ENCODE results near the gene PIK3C2B. TPM values are rescaled to one million over a fixed set of nuclear protein-coding genes. Genes with fewer than 3 reads are reported as not detected.

The PIK3C2B gene
- total and polyA plus RNA-seq, 2 donors (not counting 1 experiment from before 2014, with no cell fraction given): 90.3 to 142 TPM

- POLR2A ChIA-PET: interaction anchor here (0.7 to 1.7 kb wide), 6 partner anchors 10 to 32 kb away, joined by 4 to 6 read pairs (median 4); no protein-coding TSS in a partner anchor
- WGBS (ENCODE audit: insufficient coverage): 100% methylated on average over 3 of the region's 7 CpGs
- Mint-ChIP-seq H3K4me1 (peaks cover 94% of the 10 kb centered on the region), H3K9me3 (ENCODE audit: insufficient read depth) (no peaks in the 10 kb centered on the region), H3K27me3 (no peaks in the 10 kb centered on the region), H3K27ac (peak overlapping the region; percentile 98), H3K4me3 (peak overlapping the region; percentile 69)
- Histone ChIP-seq H3K79me2 (ENCODE audit: control insufficient read depth, insufficient read depth, low read length) (peaks cover 99% of the 10 kb centered on the region), H3K9ac (ENCODE audit: low read length) (peak overlapping the region; percentile 11), H3K4me2 (replicated peaks; ENCODE audit: low read depth, low read length, poor library complexity, severe bottlenecking) (peak overlapping the region; percentile 81), H3K4me1 (ENCODE audit: control insufficient read depth in 2 of 2, insufficient read depth in 2 of 2, low read length in 2 of 2) (peaks cover 87 to 95% of the 10 kb centered on the region in 2 donors), H3K27me3 (replicated peaks in 1 of 4; ENCODE audit: control extremely low read depth in 1 of 4, control insufficient read depth in 3 of 4, insufficient read depth in 4 of 4, low read length in 3 of 4) (no peaks in the 10 kb centered on the region), H3K4me3 (ENCODE audit: control extremely low read depth in 1 of 5, extremely low read depth in 1 of 5, insufficient read depth in 1 of 5, low read depth in 2 of 5, low read length in 4 of 5) (no peak overlapping the region), H2AFZ (ENCODE audit: insufficient read depth, low read depth, low read length, poor library complexity, severe bottlenecking) (no peak overlapping the region), H3K36me3 (replicated peaks in 1 of 2; ENCODE audit: control extremely low read depth in 1 of 2, control insufficient read depth in 1 of 2, extremely low read depth in 1 of 2, insufficient read depth in 2 of 2, low read length in 1 of 2) (peaks cover 5 to 34% of the 10 kb centered on the region in 2 experiments), H4K20me1 (ENCODE audit: control insufficient read depth, insufficient read depth, low read length, poor library complexity, severe bottlenecking) (peaks cover 46% of the 10 kb centered on the region), H3K9me3 (ENCODE audit: control extremely low read depth in 1 of 3, control insufficient read depth in 2 of 3, insufficient read depth in 1 of 3, low read length in 2 of 3) (no peaks in the 10 kb centered on the region), H3K27ac (ENCODE audit: low read length in 2 of 2) (peak overlapping the region in 1 of 2 donors; percentile 95)
- DNase-seq (no peak), ATAC-seq (ENCODE audit: low read depth) (no peak)
- intact Hi-C loops (cut with micrococcal nuclease): loop anchor here (1.0 kb wide), 1 partner anchor 12 kb away; no protein-coding TSS in a partner anchor
- CTCF ChIA-PET: interaction anchor here (1.0 to 18.4 kb wide), 10 partner anchors 8 to 79 kb away, joined by 3 to 374 read pairs (median 10); partner anchors contain the start of gene PIK3C2B
- TF ChIP-seq EZH2 (IDR thresholded peaks at IDR 0.05; ENCODE audit: borderline replicate concordance, insufficient read depth, low read depth, low read length, poor library complexity, severe bottlenecking) (no peak), CTCF (IDR thresholded peaks at IDR 0.05) (no peak)
Observed at GRCh38 chr1:204478172-204478899, 16.3 kb downstream of the PIK3C2B start.
